ENCODE measurements around the gene LRRFIP1.
"Not testable (repeated sequence)": the region's sequence is repeated elsewhere in the genome, so short reads cannot be mapped to it uniquely, and the experiment has no call there.

The LRRFIP1 gene

GRCh38 chr2:237596520-237597195, 30.7 kb upstream of the LRRFIP1 start:
- no peak for DNase-seq (ENCODE audit: low read depth, low spot score)
- no peak overlapping the region for H3K4me3 ChIP-seq (ENCODE audit: low read length)

GRCh38 chr2:237597196-237598145, 29.9 kb upstream of the LRRFIP1 start:
- no peak for DNase-seq (ENCODE audit: low read depth, low spot score)
- H3K4me3 ChIP-seq (ENCODE audit: low read length): no peak overlapping the region

GRCh38 chr2:237598468-237599208, 28.7 kb upstream of the LRRFIP1 start:
- no peak for DNase-seq (ENCODE audit: low read depth, low spot score)
- H3K4me3 ChIP-seq (ENCODE audit: low read length): no peak overlapping the region

GRCh38 chr2:237599465-237600110, 27.8 kb upstream of the LRRFIP1 start:
- H3K4me3 ChIP-seq (ENCODE audit: low read length): no peak overlapping the region
- DNase-seq (ENCODE audit: low read depth, low spot score): no peak

- H3K4me3 ChIP-seq (ENCODE audit: low read length): no peak overlapping the region
- DNase-seq (ENCODE audit: low read depth, low spot score): no peak
Measured at GRCh38 chr2:237600205-237600846, 27.1 kb upstream of the LRRFIP1 start.

GRCh38 chr2:237601453-237602116, 25.8 kb upstream of the LRRFIP1 start:
- no peak for DNase-seq (ENCODE audit: low read depth, low spot score)
- H3K4me3 ChIP-seq (ENCODE audit: low read length): no peak overlapping the region

- no peak overlapping the region for H3K4me3 ChIP-seq (ENCODE audit: low read length)
- no peak for DNase-seq (ENCODE audit: low read depth, low spot score)
Measured at GRCh38 chr2:237602409-237602808, 25.0 kb upstream of the LRRFIP1 start.

- DNase-seq (ENCODE audit: low read depth, low spot score): no peak
- H3K4me3 ChIP-seq (ENCODE audit: low read length): no peak overlapping the region
Measured at GRCh38 chr2:237603049-237603717, 24.2 kb upstream of the LRRFIP1 start.

- no peak overlapping the region for H3K4me3 ChIP-seq (ENCODE audit: low read length)
- peak; percentile 36 for DNase-seq (ENCODE audit: low read depth, low spot score)
Measured at GRCh38 chr2:237603718-237604362, 23.5 kb upstream of the LRRFIP1 start.

- no peak for DNase-seq (ENCODE audit: low read depth, low spot score)
- H3K4me3 ChIP-seq (ENCODE audit: low read length): no peak overlapping the region
Measured at GRCh38 chr2:237604391-237604790, 23.0 kb upstream of the LRRFIP1 start.

- DNase-seq (ENCODE audit: low read depth, low spot score): no peak
- no peak overlapping the region for H3K4me3 ChIP-seq (ENCODE audit: low read length)
Measured at GRCh38 chr2:237604960-237605359, 22.4 kb upstream of the LRRFIP1 start.

- H3K4me3 ChIP-seq (ENCODE audit: low read length); DNase-seq (ENCODE audit: low read depth, low spot score): not testable (repeated sequence)
Measured at GRCh38 chr2:237606522-237606921, 20.9 kb upstream of the LRRFIP1 start.

- H3K4me3 ChIP-seq (ENCODE audit: low read length): no peak overlapping the region
- DNase-seq (ENCODE audit: low read depth, low spot score): no peak
Measured at GRCh38 chr2:237612527-237613357, 14.6 kb upstream of the LRRFIP1 start.

- DNase-seq (ENCODE audit: low read depth, low spot score): no peak
- no peak overlapping the region for H3K4me3 ChIP-seq (ENCODE audit: low read length)
Measured at GRCh38 chr2:237613679-237614078, 13.7 kb upstream of the LRRFIP1 start.

- H3K4me3 ChIP-seq (ENCODE audit: low read length): no peak overlapping the region
- no peak for DNase-seq (ENCODE audit: low read depth, low spot score)
Measured at GRCh38 chr2:237614151-237614720, 13.2 kb upstream of the LRRFIP1 start.

- no peak for DNase-seq (ENCODE audit: low read depth, low spot score)
- no peak overlapping the region for H3K4me3 ChIP-seq (ENCODE audit: low read length)
Measured at GRCh38 chr2:237615631-237616249, 11.6 kb upstream of the LRRFIP1 start.

Data from Jurkat, Clone E6-1 (cell line).